ENCODE results near the gene SHC2. TPM values are rescaled to one million over a fixed set of nuclear protein-coding genes. Genes with fewer than 3 reads are reported as not detected.

The SHC2 gene
- total RNA-seq, 1 donor from 2014 or later = 29.7 TPM

DNA sequence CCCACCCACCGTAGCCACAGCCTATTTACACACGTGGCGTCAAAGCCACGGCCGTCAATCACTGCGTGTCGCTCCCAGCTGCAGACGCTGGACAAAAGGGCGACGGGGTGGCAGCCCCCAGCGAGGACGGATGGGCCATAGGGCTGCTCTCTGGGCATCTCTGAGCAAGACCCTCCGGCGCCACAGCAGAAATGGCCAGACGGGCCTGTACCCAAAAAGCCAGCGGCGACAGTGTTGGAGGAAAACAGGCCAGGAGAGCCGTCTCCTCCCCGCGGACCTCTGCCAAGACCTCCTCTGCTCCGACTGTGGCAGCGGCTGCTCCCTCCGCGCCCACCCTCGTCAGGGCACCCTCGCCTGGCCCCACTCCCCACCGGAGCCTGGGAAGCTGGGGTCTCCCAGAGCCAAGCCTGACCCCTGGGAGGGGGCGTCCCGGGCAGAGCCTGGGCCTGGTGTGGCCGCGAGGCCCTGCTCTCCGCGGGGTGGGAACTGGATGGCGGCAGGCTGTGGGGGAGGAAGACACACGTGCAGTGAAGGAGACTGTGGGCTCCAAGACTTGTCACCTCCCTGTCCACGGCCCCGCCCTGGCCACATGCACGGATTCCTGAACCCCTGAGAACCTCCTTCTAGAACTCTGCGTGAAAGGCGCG is 54.6 kb downstream of the SHC2 start:
- Histone ChIP-seq H3K27ac (ENCODE audit: low read depth, low read length) (no peak overlapping the region), H4K20me1 (ENCODE audit: insufficient read depth, low read length) (no peaks in the 10 kb centered on the region), H3K4me1 (ENCODE audit: insufficient read depth, low read length) (peaks cover 3% of the 10 kb centered on the region), H3K9ac (ENCODE audit: low read length) (no peak overlapping the region), H3K4me3 (ENCODE audit: insufficient read depth, low read depth, low read length) (no peak overlapping the region), H3K36me3 (ENCODE audit: insufficient read depth, low read length) (no peaks in the 10 kb centered on the region), H3K27me3 (ENCODE audit: insufficient read depth, low read length) (peaks cover 10% of the 10 kb centered on the region), H3K79me2 (ENCODE audit: insufficient read depth, low read length) (no peaks in the 10 kb centered on the region), H2AFZ (ENCODE audit: low read depth, low read length) (no peak overlapping the region), H3K4me2 (ENCODE audit: low read length) (no peak overlapping the region), H3K9me3 (ENCODE audit: insufficient read depth, low read depth, low read length) (no peaks in the 10 kb centered on the region)
- no peaks in the 10 kb centered on the region for H3K36me3 Mint-ChIP-seq (ENCODE audit: low read depth, unreplicated experiment)
- DNase-seq (ENCODE audit: low read depth) (no peak), FAIRE-seq (no peak)
- TF ChIP-seq, protein P1, sequence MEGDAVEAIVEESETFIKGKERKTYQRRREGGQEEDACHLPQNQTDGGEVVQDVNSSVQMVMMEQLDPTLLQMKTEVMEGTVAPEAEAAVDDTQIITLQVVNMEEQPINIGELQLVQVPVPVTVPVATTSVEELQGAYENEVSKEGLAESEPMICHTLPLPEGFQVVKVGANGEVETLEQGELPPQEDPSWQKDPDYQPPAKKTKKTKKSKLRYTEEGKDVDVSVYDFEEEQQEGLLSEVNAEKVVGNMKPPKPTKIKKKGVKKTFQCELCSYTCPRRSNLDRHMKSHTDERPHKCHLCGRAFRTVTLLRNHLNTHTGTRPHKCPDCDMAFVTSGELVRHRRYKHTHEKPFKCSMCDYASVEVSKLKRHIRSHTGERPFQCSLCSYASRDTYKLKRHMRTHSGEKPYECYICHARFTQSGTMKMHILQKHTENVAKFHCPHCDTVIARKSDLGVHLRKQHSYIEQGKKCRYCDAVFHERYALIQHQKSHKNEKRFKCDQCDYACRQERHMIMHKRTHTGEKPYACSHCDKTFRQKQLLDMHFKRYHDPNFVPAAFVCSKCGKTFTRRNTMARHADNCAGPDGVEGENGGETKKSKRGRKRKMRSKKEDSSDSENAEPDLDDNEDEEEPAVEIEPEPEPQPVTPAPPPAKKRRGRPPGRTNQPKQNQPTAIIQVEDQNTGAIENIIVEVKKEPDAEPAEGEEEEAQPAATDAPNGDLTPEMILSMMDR (IDR thresholded peaks at IDR 0.05; ENCODE audit: insufficient read depth, low read depth, low read length) = no peak
- no peak for TF ChIP-seq EZH2 (IDR thresholded peaks at IDR 0.05; ENCODE audit: insufficient read depth, low read length)
- H3K9me3 Mint-ChIP-seq (ENCODE audit: unreplicated experiment) = peaks cover 2% of the 10 kb centered on the region
- peaks cover 6% of the 10 kb centered on the region for H3K27me3 Mint-ChIP-seq (ENCODE audit: low read depth, unreplicated experiment)
- H3K27ac Mint-ChIP-seq (ENCODE audit: unreplicated experiment) = no peak overlapping the region
- H3K4me3 Mint-ChIP-seq (ENCODE audit: unreplicated experiment) = peak overlapping the region; percentile 6
- H3K4me1 Mint-ChIP-seq (ENCODE audit: low read depth, unreplicated experiment) = no peaks in the 10 kb centered on the region

DNA sequence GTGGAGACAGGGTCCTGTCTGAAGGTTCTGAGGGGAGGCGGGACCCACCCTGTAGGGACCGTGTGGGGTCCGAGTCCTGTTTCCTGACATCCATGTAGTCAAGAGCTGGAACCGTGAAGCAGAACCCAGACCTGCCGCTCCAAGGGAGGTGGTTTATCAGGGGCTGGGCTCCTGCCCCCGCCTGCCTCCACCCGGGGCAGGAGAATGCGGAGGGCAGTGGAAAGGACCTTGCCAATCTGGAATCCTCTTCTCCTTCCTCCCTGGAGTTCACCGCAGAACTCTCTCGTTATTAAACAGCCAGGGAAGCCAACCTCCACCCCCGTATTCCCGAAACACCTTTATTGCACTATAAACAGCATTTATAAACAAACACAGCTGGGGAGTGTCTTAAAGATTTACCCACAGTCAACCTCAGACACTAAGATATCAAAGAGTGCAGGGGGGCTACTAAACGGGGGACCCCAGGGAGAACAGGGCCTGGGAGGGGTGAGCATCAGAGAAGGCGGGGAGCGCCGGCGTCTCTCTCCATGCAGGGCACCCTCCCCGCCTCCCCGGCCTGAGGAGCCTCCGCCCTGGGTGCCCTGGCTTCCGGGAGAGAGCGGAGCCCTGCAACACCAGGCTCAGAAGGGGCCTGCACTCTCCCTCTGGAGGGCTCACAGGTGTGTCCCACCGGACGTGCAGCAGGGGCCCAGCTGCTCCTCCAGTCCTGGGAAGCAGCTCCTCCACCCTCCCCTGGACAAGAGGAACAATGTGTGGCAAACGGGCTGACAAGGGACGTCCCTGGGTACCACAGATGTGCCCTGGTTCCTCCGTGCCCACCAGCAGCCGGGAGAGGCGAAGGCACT is 55.5 kb downstream of the SHC2 start:
- FAIRE-seq = no peak
- H3K27me3 ChIP-seq (ENCODE audit: insufficient read depth, low read length) = peaks cover 10% of the 10 kb centered on the region
- TF ChIP-seq, protein P1 (IDR thresholded peaks at IDR 0.05; ENCODE audit: insufficient read depth, low read depth, low read length) = no peak
- no peak for TF ChIP-seq EZH2 (IDR thresholded peaks at IDR 0.05; ENCODE audit: insufficient read depth, low read length)
- H3K4me3 ChIP-seq (ENCODE audit: insufficient read depth, low read depth, low read length) = no peak overlapping the region
- H3K4me2 ChIP-seq (ENCODE audit: low read length) = no peak overlapping the region
- H3K4me1 ChIP-seq (ENCODE audit: insufficient read depth, low read length) = peaks cover 3% of the 10 kb centered on the region
- no peaks in the 10 kb centered on the region for H3K36me3 ChIP-seq (ENCODE audit: insufficient read depth, low read length)
- no peaks in the 10 kb centered on the region for H3K9me3 ChIP-seq (ENCODE audit: insufficient read depth, low read depth, low read length)
- Mint-ChIP-seq H3K9me3 (ENCODE audit: unreplicated experiment) (peaks cover 2% of the 10 kb centered on the region), H3K4me3 (ENCODE audit: unreplicated experiment) (no peak overlapping the region), H3K36me3 (ENCODE audit: low read depth, unreplicated experiment) (no peaks in the 10 kb centered on the region), H3K27me3 (ENCODE audit: low read depth, unreplicated experiment) (peaks cover 6% of the 10 kb centered on the region), H3K27ac (ENCODE audit: unreplicated experiment) (no peak overlapping the region), H3K4me1 (ENCODE audit: low read depth, unreplicated experiment) (no peaks in the 10 kb centered on the region)
- H2AFZ ChIP-seq (ENCODE audit: low read depth, low read length) = no peak overlapping the region
- H3K79me2 ChIP-seq (ENCODE audit: insufficient read depth, low read length) = no peaks in the 10 kb centered on the region
- no peak for DNase-seq (ENCODE audit: low read depth)
- H4K20me1 ChIP-seq (ENCODE audit: insufficient read depth, low read length) = no peaks in the 10 kb centered on the region
- no peak overlapping the region for H3K9ac ChIP-seq (ENCODE audit: low read length)
- H3K27ac ChIP-seq (ENCODE audit: low read depth, low read length) = no peak overlapping the region
